NCI-H2107 (cell line): Measurements from ENCODE around the gene STXBP3.

ENCODE experiments used
- DNase-seq: peaks from one replicate; lab custom pipeline; 2025; lab: John Stamatoyannopoulos, UW

Gene STXBP3

DNA sequence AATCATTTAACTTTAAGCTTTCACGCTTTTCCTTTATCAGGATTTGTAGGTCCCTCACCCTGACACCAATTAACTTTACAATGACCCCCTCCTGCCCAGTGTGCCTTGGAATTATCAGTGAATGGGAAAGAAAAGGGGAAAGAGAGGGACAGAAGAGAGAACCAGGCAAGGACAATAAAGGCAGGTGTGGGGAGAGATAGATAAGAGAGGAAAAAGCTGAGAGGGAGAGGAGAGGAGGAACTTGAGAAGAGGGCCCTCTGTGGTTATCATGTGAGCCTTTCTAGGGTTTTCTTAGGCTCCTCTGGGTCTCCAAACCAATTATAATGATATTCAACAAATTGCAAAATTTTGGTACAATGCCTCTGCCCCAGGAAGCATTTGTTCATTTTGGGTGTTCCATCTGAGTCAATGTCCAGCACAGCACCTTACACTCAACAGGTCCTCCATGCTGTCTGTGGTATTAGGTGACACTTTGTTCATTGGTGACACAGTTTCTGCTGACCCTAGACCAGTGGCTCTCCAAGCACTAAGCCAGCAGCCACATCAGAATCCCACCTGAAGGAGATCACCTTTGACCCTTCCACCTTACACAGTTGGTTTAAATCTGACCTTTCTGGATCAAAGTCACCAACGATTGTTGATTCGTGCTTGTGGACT lies 96.2 kb downstream of the STXBP3 start:
- DNase-seq: no peak

DNA sequence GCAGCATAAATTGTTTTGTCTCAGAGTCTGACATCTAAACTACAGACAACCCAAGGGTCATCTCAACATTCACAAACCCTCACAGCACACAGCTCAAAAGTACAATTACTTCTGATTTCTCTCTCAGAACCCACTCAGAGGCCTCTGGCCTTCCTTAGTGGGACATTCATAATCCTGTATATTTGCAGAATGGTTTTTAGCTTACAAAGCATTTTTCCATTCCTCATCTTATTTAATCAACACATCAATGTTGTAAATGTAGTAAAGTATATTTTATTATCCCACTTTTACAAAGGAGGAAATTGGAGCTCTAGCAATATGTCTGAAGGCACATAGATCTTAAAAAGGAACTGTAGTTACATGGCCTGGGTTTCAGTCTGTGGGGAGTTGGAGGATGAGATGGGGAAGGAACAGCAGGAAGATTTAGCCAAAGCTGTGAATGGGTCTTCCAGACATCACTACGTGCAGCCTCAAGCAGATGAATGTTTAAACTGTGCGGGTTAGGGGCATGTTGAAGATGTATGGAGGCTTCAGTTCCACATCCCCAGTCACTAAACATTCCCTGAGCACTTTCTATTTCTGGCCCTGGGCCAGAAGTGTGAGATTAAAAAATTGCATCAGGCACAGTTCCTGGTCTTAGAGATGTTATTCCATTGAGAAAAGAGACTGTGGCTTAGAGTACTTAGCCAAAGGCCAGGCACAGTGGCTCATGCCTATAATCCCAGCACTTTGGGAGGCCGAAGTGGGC lies 97.1 kb downstream of the STXBP3 start:
- no peak for DNase-seq

DNA sequence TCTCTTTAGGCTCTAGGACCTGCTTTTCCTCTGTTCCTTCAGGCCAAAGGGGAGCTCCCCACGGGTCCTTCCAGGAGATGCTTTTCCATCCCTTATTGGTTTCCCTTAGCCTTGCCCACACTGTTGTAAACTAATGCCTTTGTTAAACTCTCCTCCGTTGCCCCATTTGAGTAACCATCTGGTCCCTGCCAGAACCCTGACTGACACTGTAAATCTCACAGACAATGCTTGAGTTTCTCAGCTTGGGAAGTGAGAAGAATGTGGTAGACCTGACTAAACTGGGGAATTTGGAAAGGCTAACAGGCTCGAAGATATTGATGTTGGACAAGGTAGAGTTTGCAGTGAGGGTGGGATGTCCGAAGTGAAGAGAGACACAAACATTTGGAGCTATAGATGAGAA lies 99.0 kb downstream of the STXBP3 start:
- DNase-seq: no peak

DNA sequence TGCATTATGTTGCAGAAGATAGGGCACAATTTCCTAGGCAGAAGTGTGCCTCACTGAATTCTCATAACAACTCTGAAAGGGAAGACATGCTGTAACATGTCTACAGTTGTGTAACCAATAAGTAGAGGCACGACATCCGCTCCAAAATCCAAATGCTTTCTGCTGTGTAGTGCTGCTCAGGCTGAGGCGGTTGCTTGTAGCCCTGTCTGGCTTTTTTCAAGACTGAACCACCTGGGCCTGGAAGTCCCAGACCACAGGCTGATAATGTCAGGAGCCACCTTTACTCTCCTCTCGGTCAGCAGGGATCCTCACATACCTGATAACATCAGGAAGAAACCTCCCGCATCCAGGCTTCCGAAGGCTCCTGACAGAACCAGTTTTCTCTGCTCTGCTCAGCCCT lies 99.5 kb downstream of the STXBP3 start:
- no peak for DNase-seq

DNA sequence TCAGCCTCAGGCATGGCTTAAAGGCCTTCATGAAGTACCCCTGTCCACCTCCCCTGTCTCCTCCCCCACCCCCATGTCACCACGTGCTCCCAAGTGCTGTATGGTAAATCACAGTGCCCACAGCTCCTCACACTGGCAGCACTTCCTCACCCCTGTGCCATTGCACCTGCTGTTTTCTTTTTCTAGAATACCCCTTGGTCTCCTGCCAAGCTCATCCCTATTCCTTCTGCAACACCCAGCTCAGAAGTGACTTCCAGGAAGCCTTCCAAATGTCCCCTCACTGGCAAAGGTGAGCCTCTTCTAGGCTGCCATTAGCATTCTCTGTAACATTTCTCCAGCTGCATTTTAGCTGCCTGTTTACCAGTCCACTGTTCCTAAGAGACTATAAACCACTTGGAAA lies 101.0 kb downstream of the STXBP3 start:
- no peak for DNase-seq

DNA sequence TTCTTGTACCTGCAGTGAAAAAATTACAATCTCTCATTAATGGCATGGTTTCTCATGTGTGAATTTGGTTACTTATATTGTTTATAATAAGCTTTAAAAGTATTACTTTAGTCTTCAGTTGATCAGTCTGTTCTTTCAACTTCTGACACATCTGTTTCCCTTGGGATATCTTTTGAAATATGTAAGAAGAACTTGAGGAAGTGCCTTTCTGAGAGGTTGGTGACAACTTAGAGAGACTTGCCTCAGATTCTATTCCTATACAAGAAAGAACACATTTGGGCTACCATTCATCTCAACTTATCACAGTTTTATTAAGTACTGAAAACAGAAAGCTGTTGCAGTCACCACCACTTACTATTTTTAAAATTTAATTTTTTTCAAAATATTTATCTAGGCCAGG lies 102.3 kb downstream of the STXBP3 start:
- no peak for DNase-seq

DNA sequence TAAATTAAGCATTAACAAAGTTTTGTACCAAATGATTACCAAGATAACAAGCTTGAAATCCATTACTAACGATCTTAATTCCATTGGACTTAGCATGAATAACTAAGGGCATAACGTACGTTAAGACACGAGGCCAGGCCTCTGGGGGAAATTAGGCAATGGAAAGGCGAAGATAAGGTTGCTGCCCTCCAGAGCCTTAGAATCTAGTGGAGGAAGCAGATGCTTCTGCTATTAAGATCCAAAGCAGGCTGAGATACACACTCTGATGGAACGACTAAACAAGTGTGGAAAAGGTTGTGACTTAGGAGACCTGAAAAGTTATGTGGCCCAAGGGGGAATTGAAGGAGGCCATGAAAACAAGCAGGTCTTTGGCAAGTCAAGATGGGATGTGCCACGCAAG lies 104.5 kb downstream of the STXBP3 start:
- DNase-seq: no peak

DNA sequence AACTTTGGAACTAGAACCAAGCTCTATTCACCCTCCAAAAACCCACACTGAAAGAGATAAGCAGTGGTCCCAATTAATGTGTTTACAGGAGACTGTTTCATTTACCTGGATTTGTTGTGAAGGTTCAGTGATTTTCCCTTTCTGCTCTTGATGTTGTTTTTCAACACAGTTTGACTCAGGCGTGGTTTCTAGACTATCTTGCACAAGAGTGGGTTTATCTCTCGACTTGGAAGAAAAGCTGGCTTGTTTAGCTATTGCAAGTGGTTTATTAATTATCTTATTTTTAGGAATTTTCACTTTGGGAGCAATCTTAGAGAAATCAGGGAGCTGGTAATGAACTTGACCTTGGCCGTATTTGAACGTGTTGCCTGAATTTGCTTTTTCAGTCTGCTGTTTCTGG lies 105.1 kb downstream of the STXBP3 start:
- no peak for DNase-seq

DNA sequence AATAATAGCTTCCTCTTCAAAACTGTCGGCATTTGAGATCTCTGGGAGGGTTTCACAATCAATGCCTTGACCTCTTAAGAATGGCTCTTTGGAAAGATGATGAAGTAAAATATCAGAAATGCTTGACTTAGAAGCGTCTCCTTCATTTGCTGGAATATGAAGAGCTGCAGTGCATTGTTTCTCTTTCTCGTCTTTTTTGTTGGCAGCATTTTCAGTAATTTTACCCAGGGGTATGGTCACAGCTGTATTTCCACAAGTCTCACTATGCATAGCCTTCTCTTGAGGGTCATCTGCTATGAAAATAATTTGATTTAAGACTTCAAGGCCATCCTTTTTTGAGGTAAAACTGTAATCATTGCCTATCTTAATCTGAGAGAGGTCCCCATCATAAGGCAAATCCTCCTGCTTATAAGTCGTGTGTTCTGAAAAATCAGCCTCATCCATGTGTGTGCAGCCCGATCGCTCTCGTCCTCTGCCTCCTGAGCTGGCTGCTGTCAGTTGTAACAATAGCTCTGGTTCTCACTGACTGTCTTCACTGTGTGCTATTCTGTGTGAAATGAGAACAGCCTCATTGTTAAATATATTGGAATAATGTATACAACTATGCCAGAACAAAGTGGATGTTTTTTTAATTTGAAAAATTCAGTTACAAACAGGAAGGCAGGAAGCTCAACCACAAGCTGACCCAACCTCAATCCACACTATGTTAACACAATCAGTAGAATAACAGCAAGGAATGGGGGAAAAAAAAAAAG lies 105.9 kb downstream of the STXBP3 start:
- DNase-seq: no peak

DNA sequence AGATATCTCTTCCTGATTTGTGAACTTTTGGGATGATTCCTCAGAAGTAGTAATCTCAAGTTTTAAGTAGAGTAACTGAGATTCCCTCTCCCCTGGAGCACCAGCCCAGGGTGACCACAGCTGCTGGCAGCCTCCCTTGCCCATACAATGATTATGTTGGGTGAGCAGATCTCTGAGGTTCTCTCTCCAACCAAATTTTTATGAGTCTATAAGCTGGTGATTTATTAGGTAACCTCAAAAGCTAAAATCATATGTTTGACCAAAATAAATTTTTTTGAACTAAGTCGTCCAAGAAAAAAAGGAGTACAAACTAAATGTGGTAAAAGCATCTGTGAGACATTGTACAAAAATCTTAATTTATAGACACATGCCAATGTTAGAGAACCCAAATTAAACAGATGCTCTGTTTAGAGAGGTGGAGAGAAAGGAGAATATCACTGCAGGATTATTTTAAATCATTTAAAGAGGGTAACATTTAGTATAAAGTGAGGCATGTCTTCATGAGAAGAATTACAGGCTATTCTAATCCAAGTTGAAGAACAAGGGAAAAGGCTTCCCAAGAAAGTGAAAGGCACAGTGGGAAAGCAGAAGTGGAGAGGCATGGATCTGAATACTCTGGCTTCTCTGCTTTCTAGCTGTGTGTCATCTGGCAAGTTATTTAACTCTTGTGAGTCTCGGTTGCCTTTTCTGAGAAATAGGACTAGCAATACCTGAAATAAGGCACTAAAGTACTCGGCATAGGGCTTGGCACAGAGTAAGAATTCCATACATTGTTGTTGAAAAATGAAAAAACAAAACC lies 107.9 kb downstream of the STXBP3 start:
- DNase-seq: no peak

DNA sequence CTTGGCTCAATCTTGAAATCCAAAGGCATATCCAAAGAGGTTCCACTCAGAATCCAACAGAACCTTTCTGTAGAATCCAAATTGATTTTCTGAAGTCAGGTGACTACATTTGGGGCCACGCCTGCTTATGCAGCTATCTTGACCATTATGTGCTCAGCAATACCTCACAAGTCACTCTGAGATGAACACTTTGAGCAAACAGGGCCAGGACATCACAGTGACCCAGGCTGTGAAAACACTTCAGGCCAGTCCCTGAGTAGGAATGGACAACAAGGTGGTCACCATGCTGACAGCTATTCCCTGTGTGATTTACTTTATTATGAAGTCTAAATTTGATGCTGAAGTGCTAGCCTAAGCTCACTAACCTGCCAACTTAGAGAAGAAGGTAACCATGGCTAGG lies 110.5 kb downstream of the STXBP3 start, which contains the start of gene AKNAD1:
Gene AKNAD1, minus strand, starts transcription at position 101 of the 400 bp plus-strand sequence. CDS start 4,430 bp downstream, outside the sequence.
- DNase-seq: no peak

DNA sequence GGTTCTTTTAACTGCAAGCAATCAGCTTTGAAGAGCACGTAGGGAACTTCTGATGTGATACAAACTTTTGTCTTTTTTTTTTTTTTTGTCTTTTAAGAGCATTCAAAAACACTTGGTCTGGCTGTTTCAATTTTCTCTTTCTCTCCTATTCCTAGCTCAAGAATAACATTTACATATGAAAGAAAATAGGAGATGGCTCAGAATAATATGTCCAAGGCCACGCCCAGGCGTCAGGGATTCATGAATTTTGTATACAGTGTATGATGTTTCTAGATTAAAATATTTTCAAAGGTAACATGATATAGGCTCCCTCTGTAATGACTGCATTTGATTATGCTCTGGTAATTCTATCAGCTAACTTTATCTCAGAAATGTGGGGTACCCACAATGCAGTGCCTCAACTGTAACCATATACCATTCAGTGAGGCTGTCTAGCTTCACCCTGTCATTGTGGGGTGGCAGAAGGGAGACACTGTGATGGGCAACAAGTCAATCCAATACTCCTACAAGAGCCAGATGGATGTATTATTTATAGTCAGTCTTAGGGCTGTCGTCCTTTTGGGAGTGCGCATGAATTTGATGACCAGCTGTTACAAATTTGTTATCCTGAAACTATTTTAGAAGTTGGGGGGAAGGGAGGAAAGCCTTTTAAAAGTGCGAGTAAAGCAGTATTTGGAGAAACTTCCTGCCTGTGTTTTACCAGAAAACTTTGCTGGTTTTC lies 111.9 kb downstream of the STXBP3 start:
- DNase-seq: no peak
